ENCODE results near the gene F2R. TPM values are rescaled to one million over a fixed set of nuclear protein-coding genes. Genes with fewer than 3 reads are reported as not detected.

F2R gene
- total RNA-seq, 1 experiment from 2014 or later: 44.6 TPM

DNA sequence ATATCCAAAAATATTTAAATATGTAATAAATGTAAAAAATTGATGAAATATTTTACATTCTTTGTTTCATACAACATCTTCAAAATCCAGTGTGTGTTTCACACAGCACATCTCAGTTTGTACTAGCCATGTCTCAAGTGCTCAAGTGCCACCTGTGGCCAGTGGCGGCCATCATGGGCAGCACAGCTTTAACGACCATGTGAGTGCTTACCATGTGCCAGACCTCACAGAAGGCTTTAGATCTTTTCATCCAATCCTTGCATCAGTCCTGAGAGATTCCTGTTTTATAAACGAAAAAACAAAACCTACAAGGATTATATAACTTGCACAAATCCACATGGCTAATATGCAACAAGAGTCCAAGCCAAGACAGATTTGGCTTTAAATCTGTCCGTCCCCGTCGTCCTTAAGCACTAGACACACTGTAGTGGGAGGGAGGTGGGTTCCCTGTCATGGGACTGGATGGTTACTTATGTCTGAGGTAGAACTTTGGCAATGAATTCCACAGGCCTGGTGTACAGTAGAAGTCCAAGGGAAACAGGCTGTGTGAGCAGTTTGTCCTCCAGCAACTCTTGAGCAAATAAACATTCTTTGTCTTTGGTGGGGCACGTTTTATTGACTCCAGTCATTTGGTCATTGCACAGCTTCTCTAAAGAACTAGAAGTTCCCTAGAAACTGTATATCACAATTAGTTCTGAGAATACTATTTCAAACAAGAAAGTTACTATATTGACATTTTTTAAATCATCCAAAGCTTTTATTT is 25.0 kb upstream of the F2R start:
- peak; percentile 19 for DNase-seq (ENCODE audit: low spot score)

DNA sequence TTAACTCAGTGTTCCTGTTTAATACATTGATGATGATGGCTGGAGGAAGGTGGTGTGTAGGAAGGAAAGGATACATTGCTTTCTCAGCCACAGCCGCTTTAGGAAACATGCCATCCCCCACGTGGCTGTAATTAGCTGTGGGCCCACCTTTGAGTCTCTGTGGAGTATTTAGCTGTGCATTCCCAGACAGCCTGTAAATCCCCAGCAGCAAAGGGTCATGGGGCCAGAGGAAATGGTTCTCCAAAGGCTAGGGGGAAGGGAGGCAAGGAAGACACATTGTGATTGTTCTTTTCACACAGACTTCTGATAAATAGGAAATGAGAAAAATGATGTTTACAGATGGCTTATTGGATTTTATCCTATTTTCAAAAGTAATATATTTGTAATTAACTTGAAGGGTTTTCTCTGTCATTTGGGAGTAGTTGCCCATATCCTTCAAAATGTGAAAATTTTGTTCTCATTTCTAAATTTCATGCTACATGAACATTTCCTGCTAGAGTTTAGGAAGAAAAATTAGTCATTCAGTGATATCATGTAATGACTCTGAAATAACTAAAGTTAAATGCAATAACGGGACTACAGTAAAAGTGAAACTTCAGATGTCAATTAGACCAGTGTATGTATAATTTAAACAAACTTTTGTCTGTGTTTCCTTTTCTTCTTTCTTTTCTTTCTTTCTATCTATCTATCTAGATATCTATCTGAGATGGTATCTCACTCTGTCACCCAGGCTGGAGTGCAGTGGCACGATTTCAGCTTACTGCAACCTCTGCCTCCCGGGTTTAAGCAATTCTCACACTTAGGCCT is 24.3 kb upstream of the F2R start:
- DNase-seq (ENCODE audit: low spot score): peak; percentile 63

DNA sequence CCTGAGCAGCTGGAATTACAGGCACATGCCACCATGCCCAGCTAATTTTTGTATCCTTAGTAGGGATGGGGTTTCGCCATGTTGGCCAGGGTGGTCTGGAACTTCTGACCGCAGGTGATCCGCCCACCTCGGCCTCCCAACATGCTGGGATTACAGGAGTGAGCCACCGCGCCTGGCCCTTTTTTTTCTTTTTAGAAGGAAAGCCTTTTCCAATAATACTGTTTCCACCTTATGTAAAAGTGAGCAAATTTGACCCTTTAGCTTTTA is 23.7 kb upstream of the F2R start:
- DNase-seq (ENCODE audit: low spot score): no peak

DNA sequence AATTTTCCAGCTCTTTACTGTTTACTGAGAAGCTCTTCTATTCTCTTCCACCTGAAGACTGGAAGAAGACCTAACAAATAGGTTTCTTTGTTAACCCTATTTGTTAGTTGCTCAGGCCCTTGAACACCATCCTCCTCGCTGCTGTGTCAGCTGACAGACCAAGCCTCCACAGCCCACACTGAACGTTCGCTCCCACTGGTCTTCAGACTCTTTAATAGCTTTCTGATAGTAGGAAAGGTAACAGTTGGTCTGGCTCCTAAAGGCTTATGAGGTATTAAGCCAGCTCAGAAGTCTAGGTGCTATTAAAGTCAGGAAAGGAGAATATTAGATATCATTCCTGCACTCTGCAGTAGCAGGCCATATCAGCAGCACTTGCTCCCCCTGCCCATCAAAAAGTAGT is 23.3 kb upstream of the F2R start:
- DNase-seq (ENCODE audit: low spot score): no peak

DNA sequence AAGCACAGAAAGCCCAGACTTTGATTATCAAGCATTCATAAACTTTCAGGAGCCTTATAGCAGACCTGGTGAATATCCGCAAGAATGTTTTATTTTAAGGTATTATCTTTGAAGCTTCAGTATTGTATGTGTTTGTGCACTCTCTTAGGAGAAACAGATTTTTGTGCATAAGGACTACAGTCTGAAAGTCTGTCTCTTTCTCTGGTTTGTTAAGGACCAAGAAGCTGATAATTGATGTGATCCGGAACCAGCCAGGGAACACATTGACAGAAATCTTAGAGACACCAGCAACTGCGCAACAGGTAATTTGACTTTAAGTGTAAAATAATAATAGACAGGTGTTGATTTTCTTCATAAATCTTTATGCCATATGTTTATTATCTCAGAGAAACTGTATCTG is 22.8 kb upstream of the F2R start:
- DNase-seq (ENCODE audit: low spot score): no peak

DNA sequence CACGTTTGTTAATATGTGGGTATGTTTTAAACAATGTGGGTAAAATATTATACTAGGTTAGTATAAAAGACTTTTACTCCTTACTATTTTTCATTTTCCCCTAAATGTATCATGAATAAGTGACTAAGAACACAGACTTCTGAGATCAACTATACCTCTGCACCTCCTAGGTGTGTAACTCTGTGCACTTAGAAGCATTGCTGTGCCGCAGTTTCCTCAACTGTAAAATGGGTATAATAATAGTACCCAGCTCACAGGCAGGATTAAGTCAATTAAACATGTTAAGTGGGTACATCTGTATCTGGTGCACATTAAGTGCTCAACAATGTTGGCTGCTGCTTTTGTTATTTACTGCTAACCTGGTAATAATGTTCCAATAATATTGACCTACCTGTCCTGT is 21.6 kb upstream of the F2R start:
- DNase-seq (ENCODE audit: low spot score): no peak

DNA sequence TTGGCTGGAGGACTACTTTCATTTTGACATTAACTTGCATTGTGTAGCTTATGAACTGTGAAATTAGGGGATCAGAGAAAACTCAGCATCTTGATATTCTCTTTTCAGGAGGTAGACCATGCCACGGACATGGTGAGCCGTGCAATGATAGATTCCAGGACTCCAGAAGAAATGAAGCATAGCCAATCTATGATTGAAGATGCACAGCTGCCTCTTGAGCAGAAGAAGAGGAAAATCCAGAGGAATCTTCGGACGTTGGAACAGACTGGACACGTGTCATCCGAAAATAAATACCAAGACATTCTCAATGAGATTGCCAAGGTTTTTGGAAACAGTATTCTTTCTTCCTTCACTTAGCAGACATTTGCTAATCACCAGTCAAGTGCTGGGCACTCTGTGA is 20.6 kb upstream of the F2R start:
- no peak for DNase-seq (ENCODE audit: low spot score)

DNA sequence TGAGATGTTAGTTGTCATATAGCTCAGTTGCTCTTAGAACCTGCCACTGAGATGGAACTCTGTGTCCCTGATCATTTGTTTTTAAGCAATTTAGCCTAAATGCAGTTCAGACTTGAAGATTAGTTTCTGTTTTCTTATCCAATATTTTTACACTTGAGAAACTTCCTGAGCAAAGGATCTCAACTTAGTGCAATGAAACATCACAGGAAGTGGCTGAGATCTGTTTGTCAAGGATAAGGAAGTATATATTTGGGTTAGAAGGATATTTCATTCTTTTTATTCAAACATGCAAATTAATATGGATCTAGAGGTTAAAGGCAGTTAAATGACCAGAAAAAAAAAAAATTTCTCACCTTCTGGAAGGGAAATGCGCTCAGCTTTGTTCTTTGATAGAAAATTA is 19.7 kb upstream of the F2R start:
- no peak for DNase-seq (ENCODE audit: low spot score)

DNA sequence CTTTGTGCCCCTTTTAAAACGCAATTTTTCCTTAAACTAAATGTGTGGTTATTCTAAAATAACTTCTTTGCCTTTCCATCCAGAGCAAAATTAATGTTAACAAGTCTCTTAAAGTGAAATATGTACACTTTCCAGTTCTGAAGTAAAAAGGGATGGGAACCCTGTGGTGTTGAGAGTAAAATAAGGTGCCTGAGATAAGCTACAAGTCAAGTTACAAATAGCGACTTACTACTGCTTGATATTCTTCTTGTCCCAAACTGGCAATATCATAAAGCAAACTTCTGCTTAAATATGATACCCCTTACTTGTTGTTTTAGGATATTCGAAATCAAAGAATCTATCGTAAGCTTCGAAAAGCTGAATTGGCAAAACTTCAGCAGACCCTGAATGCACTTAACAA is 18.3 kb upstream of the F2R start:
- DNase-seq (ENCODE audit: low spot score): no peak

DNA sequence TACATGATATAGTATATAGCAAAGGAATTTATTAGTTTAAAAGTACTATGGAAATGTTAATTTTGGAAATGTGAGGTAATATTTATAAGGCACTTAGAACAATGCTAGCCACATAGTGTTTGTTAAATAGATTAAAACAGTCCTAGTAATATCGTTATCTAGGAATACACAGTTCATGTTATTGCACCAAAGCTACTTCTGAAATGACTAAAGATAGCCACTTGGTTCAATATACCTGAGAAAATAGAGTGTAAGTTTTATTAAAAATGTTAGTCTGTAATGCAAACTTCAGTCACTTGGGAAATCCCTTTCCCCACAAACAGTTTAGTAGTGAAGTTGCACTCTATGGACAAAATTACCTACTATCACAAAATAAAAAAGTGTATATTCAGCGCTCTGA is 15.4 kb upstream of the F2R start:
- no peak for DNase-seq (ENCODE audit: low spot score)

DNA sequence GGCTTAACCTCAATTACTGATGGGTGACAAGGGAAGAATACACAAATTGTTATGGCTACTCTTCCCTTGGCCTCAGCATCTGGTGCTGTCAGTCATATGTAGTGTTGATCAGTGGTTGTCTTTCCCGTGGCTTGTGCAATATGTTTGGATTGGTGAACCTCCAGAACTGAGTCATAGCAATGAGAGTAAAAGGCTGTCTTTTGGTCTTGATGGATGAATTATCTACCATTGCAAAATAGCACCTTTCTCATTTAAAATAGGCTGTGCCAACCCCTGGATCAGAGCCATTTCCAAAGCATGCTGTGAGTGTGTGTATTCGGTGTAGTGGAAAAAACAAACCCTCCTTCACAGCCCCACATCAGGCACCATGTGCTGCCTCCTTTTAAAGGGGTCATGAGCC is 14.6 kb upstream of the F2R start:
- peak; percentile 76 for DNase-seq (ENCODE audit: low spot score)

DNA sequence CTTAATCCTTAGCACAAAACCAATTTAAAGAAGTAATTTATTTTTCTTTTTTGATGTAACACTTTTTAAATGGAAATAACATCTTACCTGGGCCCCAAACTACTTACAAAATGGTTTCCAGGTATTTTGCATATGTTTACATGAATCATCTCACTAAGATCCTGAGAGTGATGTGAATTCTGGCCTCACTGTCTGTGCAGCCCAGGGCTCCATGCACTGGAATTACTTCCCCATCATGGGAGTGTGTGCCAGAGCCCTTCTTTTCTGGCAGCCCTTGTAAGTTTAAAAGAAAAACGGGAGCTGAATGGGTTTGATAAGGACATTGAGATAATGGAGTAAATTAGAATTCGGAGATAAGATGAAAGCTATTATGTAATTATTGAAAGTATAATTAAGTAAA is 12.2 kb upstream of the F2R start:
- no peak for DNase-seq (ENCODE audit: low spot score)

DNA sequence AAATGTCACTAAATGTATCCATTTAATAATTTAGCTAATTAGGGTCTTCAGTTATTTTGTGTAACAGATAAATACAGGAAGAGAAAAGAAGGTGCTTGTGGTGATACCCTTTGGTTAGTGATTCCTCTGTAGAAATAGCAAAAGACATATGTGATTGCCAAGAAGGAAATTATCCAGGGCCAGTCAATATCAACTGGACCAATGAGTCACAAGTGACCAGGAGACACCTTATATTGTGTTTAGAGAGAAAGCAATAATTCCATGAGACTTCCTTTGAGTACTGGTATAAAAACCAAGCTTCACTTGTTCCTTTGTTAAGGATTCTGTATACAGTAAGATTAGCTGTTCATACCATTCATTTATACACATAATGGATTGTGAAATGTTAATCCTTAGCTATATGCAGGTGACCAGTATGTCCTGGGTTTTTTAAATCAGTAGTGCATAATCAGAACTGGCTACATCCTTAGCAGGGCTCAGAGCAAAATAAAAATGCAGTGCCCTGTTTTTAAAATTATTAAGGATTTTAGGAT is 11.7 kb upstream of the F2R start:
- no peak for DNase-seq (ENCODE audit: low spot score)

DNA sequence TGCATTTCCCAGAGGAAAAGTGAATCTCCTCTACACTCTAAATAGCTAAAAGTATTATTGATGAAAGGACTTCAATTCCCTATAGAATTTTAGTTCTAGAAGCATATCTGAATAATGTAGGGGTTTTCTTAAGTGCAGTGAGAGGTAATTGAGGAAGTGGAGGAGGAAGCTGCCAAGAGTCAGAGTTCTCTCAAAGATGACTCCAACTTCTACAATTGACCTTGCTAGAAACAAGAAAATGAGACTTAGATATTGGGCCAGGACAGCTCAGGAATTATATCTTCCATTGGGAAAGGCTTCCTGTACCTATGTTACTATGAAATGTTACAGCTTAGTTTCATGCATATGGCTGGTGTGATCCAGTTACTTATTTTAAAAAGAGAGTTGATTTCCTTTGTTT is 10.4 kb upstream of the F2R start:
- DNase-seq (ENCODE audit: low spot score): no peak

DNA sequence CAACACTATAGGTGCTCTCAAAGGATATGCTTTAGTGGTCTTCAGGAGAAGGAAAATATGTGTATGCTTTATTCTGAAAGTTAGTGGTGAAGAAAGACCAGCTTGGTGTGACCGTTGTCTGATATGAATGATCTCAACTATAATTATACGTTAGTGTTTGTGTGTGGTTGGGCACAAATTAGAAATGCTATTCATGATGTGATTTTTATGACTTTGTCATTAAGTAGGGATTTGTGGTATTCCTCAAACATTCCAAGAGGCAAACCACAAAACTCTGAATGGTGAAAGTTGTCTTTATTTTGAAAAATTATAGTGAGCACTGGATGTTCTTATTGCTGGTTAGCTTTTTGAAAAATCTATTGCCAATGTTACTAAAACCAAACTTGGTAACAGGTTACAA is 6.2 kb upstream of the F2R start:
- peak; percentile 50 for DNase-seq (ENCODE audit: low spot score)

DNA sequence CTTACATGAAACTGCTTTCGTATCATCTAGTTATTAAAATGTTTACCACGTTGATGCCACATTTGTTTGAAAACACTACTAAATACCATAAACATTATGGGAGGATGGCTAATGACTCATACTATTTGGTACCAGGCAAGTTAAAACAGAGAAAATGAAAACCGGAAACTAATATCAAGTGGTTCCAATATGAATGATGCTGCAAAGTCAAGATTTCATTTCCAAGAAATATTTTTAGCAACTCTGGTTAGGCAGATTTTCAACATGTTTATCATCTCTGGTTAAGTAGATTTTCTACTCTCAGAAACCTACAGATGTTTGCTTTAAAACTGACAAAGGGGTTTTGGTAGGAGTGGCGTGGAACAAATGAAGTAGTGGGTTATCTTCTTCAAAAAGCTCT is 4.9 kb upstream of the F2R start:
- DNase-seq (ENCODE audit: low spot score): no peak

DNA sequence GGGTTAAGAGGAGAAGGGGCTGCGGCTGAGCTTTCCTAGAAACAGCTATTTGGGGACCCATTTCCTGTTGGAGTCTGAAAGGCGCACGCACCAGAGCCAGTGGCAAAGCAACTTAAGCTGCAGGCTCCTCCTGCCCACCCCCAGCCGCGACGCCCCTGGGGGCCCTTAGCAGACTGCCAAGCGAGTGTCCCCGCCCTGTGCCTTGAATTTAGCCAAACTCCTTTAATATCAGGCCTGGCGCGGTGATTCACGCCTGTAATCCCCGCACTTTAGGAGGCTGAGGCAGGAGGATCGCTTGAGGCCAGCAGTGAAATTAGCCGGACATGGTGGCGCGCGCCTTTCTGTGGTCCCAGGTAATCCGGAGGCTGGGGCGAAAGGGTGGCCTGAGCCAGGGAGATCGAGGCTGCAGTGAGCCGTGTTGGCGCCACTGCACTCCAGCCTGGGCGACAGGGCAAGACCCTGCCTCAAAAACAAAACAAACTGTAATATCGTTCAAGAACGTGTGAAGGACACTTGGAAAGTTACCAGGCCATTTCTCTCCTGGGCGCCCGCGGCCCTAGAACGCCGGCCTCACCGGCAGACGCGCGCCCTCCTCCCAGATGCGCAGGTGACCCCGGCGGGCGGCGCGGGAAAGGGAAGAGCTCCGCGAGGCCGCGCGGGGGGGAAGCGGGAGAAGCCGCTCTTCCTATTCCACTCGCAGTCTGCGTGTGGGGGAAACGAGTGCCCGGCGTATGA is 1.0 kb upstream of the F2R start:
- no peak for DNase-seq (ENCODE audit: low spot score)

DNA sequence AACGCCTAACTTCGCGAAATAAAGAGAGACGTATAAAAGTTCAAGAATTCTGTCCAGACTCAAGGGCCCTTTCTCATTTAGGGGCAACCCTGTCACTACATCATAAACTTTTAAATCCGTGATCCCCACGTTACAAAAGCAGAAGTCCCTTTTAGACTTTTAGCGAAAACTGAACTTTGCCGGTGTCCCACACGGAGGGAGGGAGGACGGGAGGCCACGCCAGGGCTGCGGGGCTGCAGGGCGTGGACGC is 515 bp upstream of the F2R start:
- DNase-seq (ENCODE audit: low spot score): no peak

DNA sequence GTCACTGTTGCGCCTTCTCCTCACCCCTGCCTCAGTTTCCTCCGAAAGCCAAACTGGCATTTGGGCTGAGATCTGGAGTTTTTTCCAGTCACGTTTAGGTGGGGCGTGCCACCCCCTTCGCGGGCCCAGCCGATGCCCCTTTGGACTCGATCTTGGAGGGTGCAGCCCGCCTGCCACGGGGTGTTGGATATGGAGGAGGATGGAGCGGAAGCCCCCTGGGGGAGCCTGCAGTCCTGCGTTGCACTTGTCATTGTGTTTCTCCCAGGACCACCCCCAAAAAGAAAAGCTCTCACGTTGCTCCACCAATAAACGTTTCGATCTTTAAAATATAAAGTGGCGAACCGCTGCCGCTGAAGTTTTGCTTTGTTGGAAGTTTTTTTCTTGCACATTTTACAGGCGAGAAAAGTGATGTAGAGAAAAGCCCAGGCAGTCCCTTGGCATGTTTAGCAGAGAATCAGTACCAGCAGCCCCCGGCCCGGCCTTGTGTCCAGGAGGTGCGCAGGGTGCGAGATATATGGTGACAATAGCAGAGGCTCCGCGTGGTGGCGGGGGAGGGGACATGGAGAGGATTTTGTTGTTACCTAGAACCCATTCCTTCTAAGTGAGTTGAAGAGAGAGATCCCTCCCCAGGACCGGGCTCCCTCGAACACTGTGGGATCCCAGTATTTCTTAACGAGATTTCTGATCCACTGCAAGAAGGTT is 681 bp downstream of the F2R start:
- no peak for DNase-seq (ENCODE audit: low spot score)

DNA sequence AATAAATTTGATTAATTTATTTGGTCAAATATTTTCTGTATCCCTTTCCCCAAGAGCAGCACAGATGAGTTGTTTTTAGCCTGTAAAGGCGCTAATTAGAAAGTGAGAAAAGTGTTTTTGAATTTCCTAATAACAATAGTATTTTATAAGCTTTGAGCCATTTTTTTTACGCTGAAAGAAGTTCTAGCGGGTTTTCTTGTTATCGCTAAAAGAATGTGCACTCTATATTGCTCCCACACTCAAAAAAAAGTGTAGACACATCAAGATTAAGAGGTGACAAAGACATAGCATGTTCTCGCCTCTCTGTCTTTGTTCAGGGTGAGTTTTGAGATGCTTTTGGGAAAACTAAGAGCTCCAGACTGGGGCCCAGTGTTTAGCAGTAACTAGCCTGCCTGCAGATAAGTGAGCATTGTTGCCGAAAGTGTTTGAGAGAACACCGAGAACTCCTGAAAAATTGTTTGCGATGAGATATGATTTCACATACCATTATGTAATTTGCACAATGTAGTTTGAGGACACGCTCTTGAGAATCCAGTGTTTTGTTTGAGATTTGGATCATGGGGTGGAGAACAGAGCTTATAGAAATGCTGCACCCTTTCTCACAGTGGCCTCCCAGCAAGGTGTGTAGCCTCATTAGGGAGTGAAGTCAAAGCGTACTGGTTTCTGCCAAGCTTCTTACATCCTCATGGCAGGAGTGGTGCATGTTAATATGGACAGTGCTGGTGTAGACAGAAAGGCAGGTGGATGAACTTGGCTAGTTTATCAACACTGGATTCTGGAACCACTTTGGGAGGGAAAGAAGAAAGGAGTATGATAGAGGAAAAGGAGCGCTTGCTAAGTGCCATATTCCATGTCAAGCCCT is 1.5 kb downstream of the F2R start:
- DNase-seq (ENCODE audit: low spot score): no peak

DNA sequence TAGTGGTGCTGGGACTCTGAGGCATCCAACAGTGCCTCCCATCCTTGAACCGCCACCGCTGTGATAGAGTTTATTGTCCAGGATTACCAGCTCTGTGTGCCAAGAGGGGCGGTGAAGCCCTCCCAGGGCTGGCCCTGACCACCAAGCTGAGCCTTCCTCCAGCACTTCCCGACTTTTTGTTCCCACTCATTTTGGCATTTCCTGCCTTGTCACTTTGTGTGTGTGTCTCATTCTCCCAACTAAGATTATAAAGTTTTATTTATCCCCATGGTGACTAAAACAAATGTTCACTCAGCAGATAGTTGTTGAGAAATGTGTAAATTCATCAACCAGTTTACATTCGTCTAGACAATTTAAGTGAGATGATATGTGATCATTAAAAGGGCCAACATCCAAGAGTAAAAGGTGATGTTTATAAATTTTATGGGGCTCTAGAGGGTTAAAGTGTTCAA is 2.5 kb downstream of the F2R start:
- DNase-seq (ENCODE audit: low spot score): no peak
